Endothelial cell (in vitro differentiated cells): ENCODE data around the gene KCNJ6. TPM values are rescaled to one million over a fixed set of nuclear protein-coding genes. Genes with fewer than 3 reads are reported as not detected.

Experiments used
- DNase-seq: peaks from one replicate; pipeline ENCODE4 v3.0.0; 2021; ENCODE audit warnings: low spot score
- H3K27ac Mint-ChIP-seq: one replicate; pipeline ENCODE4 v1.8.0; 2021; ENCODE audit warnings: mixed read lengths, inconsistent platforms; ENCODE audit not compliant: unreplicated experiment
- H3K27me3 Mint-ChIP-seq: one replicate; pipeline ENCODE4 v1.8.0; 2021; ENCODE audit warnings: mild to moderate bottlenecking, moderate library complexity, mixed read lengths, inconsistent platforms; ENCODE audit not compliant: unreplicated experiment
- H3K36me3 Mint-ChIP-seq: one replicate; pipeline ENCODE4 v1.8.0; 2021; ENCODE audit warnings: mild to moderate bottlenecking, low read depth, mixed read lengths, inconsistent platforms; ENCODE audit not compliant: unreplicated experiment
- H3K4me1 Mint-ChIP-seq: one replicate; pipeline ENCODE4 v1.8.0; 2021; ENCODE audit warnings: mild to moderate bottlenecking, mixed read lengths, inconsistent platforms; ENCODE audit not compliant: unreplicated experiment
- H3K4me3 Mint-ChIP-seq: one replicate; pipeline ENCODE4 v1.8.0; 2021; ENCODE audit warnings: mild to moderate bottlenecking, mixed read lengths, inconsistent platforms; ENCODE audit not compliant: unreplicated experiment
- H3K9me3 Mint-ChIP-seq: one replicate; pipeline ENCODE4 v1.8.0; 2021; ENCODE audit warnings: mixed read lengths, inconsistent platforms; ENCODE audit not compliant: unreplicated experiment
- total RNA-seq: library from RNA; stranded (reverse); fragmentation: NEBNext Ultra II Directional; extraction: Animal tissue kit (Norgen Biotek cat#: 25700); gene quantifications from one replicate; pipeline ENCODE4 v1.2.1, GENCODE V29; 2021; ENCODE audit not compliant: unreplicated experiment
- TF ChIP-seq, protein P1 (sequence below): fragments of 200-600 bp; sonication (generic); IDR thresholded peaks from one replicate; pipeline ENCODE4 v1.5.0; 2021; ENCODE audit warnings: antibody characterized with exemption; ENCODE audit not compliant: unreplicated experiment

KCNJ6 gene
- total RNA-seq, 1 donor from 2014 or later, result 0.41 TPM

DNA sequence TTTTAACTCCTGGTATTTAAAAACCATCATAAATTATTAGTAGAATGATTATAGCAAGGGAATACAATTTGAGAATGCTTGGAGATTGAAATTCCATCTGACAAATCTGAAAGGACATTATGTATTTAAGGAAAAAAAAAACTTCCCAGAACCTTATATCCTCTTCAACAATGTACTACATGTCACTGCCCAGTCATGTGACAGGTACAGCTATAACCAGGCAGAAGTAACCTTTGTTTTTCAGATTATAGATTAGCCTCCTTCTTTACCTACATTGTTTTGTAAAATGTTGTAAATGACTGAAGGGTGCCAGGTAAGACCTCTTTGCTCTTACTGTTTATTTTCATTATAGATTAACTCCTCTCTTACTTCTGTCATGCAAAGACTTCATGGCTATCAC lies 96.9 kb downstream of the KCNJ6 start:
- H3K4me3 Mint-ChIP-seq, result no peak overlapping the region
- no peaks in the 10 kb centered on the region for H3K9me3 Mint-ChIP-seq
- H3K4me1 Mint-ChIP-seq, result peaks cover 9% of the 10 kb centered on the region
- no peaks in the 10 kb centered on the region for H3K36me3 Mint-ChIP-seq
- no peak overlapping the region for H3K27ac Mint-ChIP-seq
- DNase-seq, result no peak
- TF ChIP-seq, protein P1, sequence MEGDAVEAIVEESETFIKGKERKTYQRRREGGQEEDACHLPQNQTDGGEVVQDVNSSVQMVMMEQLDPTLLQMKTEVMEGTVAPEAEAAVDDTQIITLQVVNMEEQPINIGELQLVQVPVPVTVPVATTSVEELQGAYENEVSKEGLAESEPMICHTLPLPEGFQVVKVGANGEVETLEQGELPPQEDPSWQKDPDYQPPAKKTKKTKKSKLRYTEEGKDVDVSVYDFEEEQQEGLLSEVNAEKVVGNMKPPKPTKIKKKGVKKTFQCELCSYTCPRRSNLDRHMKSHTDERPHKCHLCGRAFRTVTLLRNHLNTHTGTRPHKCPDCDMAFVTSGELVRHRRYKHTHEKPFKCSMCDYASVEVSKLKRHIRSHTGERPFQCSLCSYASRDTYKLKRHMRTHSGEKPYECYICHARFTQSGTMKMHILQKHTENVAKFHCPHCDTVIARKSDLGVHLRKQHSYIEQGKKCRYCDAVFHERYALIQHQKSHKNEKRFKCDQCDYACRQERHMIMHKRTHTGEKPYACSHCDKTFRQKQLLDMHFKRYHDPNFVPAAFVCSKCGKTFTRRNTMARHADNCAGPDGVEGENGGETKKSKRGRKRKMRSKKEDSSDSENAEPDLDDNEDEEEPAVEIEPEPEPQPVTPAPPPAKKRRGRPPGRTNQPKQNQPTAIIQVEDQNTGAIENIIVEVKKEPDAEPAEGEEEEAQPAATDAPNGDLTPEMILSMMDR, result no peak
- peaks cover 7% of the 10 kb centered on the region for H3K27me3 Mint-ChIP-seq

DNA sequence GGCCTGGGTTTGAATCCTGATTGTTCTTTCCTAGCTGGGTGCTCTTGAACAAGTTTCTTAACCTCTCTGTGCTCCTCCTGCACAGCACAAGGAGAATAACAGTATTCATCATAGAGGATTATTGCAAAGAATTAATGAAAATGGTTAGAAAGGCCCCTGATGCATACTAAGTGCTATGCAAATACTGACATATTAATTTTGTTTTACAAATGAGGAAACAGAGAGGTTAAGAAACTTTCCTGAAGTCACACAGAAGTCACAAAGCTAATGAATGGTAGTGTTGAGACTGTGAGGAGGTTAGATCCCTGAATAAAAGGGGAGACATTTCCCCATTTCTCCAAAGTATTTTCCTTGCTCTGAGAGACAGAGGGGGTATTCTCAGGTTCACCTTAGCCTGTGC lies 99.0 kb downstream of the KCNJ6 start:
- Mint-ChIP-seq H3K4me3 (no peak overlapping the region), H3K4me1 (peaks cover 9% of the 10 kb centered on the region), H3K36me3 (no peaks in the 10 kb centered on the region), H3K27me3 (peaks cover 7% of the 10 kb centered on the region), H3K9me3 (no peaks in the 10 kb centered on the region), H3K27ac (no peak overlapping the region)
- TF ChIP-seq, protein P1, result no peak
- DNase-seq, result no peak

DNA sequence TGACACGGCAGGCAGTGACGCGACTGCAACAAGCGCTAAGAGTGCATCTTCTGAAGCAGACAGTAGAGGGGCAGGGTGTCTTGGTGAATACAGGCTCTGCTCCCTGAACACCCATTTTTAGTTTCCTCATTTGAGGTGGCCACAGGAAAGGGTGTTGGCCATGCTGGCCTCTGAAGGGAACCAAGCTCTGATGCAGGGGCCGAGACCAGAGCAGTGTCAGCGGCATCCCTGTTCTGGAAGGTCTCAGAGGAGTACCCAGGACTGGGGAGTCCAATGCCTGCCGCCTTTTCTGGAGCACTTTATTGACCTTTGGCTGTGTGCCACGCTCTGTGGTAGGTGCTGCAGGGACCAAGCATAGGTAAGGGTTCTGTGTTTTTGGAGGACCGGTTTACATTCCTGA lies 100.4 kb downstream of the KCNJ6 start:
- no peak overlapping the region for H3K27ac Mint-ChIP-seq
- no peak overlapping the region for H3K4me3 Mint-ChIP-seq
- H3K27me3 Mint-ChIP-seq, result peaks cover 7% of the 10 kb centered on the region
- H3K4me1 Mint-ChIP-seq, result peaks cover 11% of the 10 kb centered on the region
- DNase-seq, result no peak
- H3K36me3 Mint-ChIP-seq, result no peaks in the 10 kb centered on the region
- no peaks in the 10 kb centered on the region for H3K9me3 Mint-ChIP-seq
- TF ChIP-seq, protein P1, result no peak

DNA sequence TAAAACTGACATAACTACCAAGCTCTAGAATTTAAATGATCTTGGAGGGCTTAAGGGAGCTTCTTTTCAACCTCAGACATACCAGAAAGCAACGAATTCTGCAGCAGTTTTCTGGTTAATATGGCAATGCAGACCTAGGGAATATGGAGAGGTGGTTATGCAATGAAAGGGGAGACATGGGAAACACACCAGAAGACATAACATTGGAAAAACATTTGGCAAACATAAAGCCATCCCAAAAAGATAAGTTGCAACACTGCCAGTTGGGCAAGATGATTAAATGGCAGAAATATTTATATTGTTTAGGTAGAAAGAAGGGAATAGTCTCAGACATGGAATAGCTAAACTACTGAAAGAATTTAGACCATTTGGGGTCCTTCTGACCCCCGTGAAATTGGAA lies 104.5 kb downstream of the KCNJ6 start:
- no peak for DNase-seq
- H3K27ac Mint-ChIP-seq, result no peak overlapping the region
- TF ChIP-seq, protein P1, result no peak
- no peaks in the 10 kb centered on the region for H3K36me3 Mint-ChIP-seq
- peaks cover 2% of the 10 kb centered on the region for H3K4me1 Mint-ChIP-seq
- H3K27me3 Mint-ChIP-seq, result no peaks in the 10 kb centered on the region
- H3K9me3 Mint-ChIP-seq, result no peaks in the 10 kb centered on the region
- H3K4me3 Mint-ChIP-seq, result no peak overlapping the region

DNA sequence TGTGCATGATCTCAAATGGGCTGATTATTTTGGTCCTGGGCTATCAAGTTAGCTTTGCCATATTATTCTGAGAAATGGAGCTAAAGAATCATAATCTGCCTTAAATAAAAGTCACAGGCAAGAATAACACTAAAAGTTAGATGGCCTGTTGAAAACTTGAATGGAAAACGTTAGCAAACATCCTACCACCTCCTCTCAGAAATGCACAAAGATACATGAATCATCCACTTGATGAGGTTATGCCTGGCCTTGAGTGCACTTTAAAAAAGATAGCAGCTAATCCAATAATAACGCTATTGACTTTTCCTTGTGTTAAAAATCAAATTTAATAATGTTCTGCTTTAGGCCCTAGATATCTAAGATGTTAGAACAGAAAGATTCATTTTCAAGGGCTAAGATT lies 108.0 kb downstream of the KCNJ6 start:
- no peak overlapping the region for H3K27ac Mint-ChIP-seq
- H3K4me3 Mint-ChIP-seq, result no peak overlapping the region
- peaks cover 4% of the 10 kb centered on the region for H3K4me1 Mint-ChIP-seq
- no peaks in the 10 kb centered on the region for H3K27me3 Mint-ChIP-seq
- TF ChIP-seq, protein P1, result no peak
- no peaks in the 10 kb centered on the region for H3K9me3 Mint-ChIP-seq
- DNase-seq, result no peak
- no peaks in the 10 kb centered on the region for H3K36me3 Mint-ChIP-seq
